ACHN (cell line): ENCODE data around the gene HSP90AB1.
A peak's percentile ranks its signal among the peaks of the same experiment; 100 is the strongest.

ENCODE experiments used
- DNase-seq: peaks from one replicate; pipeline ENCODE4 v3.0.0-alpha.2; 2015
- in situ Hi-C: cut with HindIII; loops from 2 replicates; pipeline ENCODE4 v1.10.0; 2017; ENCODE audit warnings: low sequenced_read_pairs, low pct_ligation_motif_present, low pct_unique_long_range_greater_than_20kb

The HSP90AB1 gene

GRCh38 chr6:44275271-44275748, 28.4 kb downstream of the HSP90AB1 start:
- no peak for DNase-seq
- in situ Hi-C loops = no loop called here

DNA sequence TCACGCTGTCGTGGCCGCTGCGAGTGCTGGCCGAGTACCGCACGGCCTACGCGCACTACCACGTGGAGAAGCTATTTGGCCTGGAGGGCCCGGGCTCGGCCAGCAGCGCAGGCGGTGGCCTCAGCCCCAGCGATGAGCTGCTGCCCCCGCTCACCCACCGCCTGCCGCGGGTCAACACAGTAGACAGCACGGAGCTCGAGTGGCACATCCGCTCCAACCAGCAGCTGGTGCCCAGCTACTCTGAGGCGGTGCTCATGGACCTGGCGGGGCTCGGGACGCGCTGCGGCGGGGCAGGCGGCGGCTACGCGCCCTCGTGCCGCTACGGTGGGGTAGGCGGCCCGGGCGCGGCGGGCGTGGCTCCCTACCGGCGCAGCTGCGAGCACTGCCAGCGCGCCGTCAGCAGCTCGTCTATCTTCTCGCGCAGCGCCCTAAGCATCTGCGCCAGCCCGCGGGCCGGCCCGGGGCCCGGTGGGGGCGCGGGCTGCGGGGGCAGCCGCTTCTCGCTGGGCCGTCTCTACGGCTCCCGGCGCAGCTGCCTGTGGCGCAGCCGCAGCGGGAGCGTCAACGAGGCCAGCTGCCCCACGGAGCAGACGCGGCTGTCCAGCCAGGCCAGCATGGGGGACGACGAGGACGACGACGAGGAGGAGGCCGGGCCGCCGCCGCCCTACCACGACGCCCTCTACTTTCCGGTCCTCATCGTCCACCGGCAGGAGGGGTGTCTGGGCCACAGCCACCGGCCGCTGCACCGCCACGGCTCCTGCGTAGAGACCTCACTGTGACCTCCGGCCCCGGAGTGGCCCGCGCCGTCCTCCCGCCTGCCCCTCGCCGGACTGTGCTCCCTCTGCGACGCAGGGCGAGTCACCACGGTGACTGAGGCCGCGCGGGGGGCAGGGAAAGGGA, 29.1 kb downstream of the HSP90AB1 start:
- DNase-seq = no peak
- in situ Hi-C loops = no loop called here

GRCh38 chr6:44276667-44277640, 30.1 kb downstream of the HSP90AB1 start:
- no peak for DNase-seq
- in situ Hi-C loops = no loop called here

- in situ Hi-C loops = no loop called here
- DNase-seq = no peak
Measured at GRCh38 chr6:44277763-44278162, 30.9 kb downstream of the HSP90AB1 start.

DNA sequence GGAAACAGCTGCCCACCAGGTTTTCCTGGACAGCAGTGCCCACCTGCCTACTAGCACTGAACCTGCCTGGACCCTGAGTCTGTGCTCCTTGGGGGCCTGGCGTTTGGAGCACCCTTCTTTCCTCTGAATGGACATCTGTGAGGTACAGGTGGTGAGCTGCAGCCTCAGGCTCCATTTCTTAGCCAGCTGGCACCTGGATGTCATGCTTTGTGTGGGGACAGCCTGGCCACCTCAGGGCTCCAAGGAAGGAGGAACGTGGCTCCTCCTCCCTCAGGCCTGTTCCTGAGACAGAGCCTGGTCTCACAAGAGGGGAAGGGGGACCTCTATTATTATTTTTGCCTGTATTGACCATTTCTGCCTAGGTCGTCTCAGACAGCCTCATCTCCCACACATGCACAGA, 31.4 kb downstream of the HSP90AB1 start:
- DNase-seq = no peak
- in situ Hi-C loops = no loop called here

GRCh38 chr6:44278774-44279697, 32.1 kb downstream of the HSP90AB1 start:
- in situ Hi-C loops = no loop called here
- no peak for DNase-seq

- no peak for DNase-seq
- in situ Hi-C loops = no loop called here
Measured at GRCh38 chr6:44284121-44284520, 37.2 kb downstream of the HSP90AB1 start.

GRCh38 chr6:44284867-44285266, 38.0 kb downstream of the HSP90AB1 start:
- in situ Hi-C loops = no loop called here

GRCh38 chr6:44285552-44286284, 38.8 kb downstream of the HSP90AB1 start:
- in situ Hi-C loops = no loop called here
- DNase-seq = peak; percentile 40

More at GRCh38 chr6:44284867-44285266, 38.0 kb downstream of the HSP90AB1 start:
- DNase-seq = no peak

GRCh38 chr6:44286285-44286565, 39.3 kb downstream of the HSP90AB1 start:
- in situ Hi-C loops = no loop called here
- no peak for DNase-seq

DNA sequence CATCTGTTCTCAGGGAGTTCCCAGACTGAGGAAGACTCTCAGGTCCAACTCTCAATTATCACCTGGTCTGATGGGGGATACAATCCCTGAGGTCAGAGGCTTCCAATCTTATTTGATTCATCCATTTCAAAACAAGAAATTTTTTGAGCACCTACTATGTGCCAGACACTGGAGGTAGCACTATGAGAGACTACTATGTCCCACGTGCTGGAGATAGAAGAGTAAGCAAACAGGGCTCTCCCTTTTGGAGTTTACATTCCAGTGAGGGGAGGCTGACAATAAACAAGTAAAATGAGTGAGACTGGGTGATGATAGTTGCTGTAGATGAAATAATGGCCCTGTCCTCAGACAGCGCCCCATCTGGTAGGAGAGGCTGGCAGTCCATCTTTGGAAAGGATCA, 39.8 kb downstream of the HSP90AB1 start:
- in situ Hi-C loops = no loop called here
- DNase-seq = no peak

DNA sequence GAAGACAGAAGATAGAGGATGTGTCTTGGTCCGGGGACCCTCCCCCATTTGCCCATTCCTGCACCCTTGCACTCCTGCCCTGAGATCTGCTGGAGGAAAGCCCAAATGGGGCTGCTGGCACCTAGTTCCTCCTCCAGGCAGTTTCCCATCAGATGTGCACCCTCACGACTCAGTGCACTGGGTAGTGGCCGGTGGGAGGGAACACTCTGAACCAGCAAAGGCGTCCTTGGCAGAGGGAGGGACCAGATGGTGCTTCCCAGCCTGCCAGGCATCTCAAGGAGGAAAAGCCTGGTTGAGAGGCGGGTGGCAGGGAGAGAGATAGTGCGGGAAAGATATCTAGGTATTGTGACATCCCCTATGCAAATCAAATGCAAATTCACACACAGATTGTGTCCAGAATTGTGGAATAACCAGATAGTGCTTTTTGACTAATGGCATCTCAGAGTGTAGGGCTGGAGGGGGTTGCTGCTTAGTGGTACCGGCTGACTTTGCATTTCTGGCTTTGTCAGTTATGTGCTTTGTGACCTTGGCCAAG, 42.9 kb downstream of the HSP90AB1 start:
- DNase-seq = no peak
- in situ Hi-C loops = no loop called here

DNA sequence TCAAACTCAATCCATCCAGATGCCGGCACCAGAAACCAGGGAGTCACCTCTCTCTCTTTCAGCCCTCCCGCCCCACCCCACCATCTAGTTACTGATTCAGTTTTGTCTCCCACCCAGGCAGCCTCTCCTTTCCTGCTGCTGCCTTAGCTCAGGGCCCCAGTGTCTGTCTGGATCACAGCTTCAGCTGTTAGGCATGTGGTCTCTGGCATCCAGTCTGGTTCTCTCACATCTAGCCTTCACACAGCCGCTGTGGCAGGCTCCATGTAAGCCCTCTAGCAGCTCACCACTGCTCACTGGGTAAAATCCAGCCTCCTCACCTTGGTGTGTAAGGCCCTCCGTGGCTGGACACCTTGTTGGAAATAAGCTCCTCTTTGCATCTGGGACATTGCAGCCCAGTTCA, 44.9 kb downstream of the HSP90AB1 start:
- DNase-seq = no peak

DNA sequence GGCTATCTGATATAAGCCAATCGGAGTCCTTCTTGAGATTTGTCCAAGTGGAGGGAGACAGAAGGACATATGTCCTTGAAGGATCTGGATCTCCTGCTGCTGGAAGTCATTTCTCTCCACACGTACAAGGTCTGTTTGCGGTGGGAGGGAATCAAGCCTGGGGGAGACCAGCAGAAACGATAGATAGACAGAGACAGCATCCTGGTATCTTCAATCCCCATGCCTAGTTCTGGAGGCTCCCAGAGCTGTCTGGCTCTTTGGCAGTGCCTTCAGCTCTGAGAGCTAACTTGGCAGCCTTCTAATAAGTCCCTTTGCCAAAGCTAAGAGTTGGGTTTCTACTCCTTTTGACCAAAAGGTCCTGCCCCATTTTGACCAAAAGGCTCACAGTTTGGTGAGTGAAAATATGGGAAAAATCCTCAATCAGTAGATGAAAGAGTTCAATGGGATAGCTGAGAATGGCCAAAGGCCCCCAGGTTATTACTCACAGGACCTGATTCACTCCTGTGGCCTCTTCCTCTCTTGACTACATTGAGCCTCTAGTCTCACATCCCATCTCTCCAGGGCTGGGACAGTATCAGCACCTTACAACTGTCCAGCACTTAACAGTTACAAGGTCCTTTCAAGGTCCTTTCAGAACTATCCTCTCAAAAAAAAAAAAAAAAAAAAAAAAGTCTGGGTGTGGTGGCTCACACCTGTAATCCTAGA, 45.9 kb downstream of the HSP90AB1 start:
- in situ Hi-C loops = no loop called here
- no peak for DNase-seq

More for the DNA sequence above, 44.9 kb downstream of the HSP90AB1 start:
- in situ Hi-C loops = no loop called here

DNA sequence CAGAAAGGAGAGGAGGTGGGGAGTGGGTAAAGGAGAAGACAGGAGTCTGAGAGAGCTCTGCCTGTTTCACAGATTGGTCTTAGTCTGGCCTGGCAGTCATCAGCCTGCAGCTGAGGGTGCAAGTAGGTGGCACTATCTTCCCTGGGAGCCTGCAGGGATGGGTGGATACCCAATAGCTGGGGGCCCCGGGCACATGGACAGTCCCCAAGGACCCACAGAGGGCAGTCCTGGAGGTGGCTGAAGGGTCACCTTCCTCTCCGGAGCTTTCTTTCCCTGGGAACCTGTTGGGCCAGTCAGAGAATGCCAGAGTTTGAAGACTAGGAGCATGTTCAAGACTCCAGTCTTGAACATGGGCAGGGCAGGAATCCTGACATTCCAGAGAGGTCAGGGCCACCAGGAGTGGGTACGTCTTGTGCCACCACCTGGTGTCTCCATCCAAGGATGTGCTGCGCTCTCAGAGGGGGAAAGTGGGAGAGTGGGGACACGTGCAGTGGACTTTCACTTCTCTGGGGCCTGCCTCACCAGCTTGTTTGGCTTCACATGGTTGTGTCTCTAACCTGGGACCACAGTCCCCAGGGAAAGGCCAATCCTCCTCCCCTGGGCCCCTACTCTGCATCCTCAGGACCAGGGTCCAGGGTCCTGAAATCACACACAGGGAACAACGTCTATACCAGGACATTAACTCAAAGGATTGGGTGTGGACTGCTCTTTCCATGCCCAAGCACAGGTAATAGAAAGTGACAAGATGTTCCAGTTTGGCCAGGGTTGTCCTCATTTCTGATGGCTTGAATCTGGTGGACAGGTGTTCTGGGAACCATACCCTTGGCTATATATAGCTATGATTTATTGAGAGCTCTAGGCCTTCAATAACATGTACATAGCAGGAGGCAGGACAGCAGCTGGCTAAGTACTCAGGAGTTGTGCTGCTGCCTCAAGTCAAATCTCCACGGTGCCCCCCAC, 48.2 kb downstream of the HSP90AB1 start:
- in situ Hi-C loops = no loop called here
- no peak for DNase-seq
